ENCODE results near the gene AFF1. TPM values are rescaled to one million over a fixed set of nuclear protein-coding genes. Genes with fewer than 3 reads are reported as not detected.

AFF1 gene
- total RNA-seq, 1 experiment from 2014 or later = 93.4 TPM

DNA sequence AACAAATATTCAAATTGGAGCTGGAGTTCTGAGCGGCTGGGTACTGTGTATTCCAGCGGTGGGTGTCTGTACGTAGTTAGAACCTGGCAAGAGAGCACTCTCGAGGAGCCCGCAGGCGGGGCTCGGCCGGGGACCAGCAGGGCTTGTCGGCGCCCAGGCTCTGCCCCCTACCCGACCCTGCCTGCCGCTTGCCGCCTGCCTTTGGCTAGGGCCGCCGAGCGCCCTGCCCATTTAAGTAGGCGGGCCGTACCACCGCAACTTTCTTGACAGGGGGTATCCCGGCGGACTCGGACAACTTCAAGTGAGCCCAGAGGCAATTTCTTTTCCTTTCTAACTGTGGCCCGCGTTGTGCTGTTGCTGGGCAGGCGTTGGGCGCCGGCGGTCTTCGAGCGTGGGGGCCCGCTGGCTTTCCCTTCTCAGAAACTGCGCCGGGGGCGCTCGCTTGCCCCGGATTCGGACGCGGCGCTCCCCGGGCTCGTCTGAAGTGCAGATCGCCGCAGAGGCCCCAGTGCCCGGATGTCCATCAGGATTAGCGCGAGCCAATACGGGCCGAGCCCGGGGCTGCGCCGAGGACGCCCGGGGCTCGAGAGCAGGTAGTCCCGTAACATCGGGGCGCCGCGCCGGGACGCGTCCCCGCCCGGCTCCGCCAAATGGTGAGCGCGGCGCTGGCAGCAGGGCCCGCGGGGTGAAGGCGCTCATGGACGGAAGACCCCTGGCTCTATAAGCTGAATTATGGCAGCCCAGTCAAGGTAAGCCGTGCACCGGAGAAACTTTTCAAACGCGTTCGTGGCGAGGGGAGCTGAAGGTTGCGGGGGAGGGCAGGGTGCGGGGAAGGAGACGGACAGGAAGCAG lies 72.1 kb downstream of the AFF1 start (continued):
- TF ChIP-seq NFATC4 (CRISPR knock-in tag; IDR thresholded peaks at IDR 0.05) = peak; percentile 77; the same call in 1 of the 2 replicates
- no peak; the same call in 1 of the 2 replicates for TF ChIP-seq TEAD4 (CRISPR knock-in tag; IDR thresholded peaks at IDR 0.05)
- TF ChIP-seq ZNF416 (CRISPR knock-in tag; IDR thresholded peaks at IDR 0.05) = peak; percentile 88; the same call in 1 of the 2 replicates
- TF ChIP-seq SMAD3 (CRISPR knock-in tag; IDR thresholded peaks at IDR 0.05; ENCODE audit: borderline replicate concordance) = 0 out of 2 replicates have a peak, but pooled peaks have one; percentile 41
- TF ChIP-seq, protein P1, sequence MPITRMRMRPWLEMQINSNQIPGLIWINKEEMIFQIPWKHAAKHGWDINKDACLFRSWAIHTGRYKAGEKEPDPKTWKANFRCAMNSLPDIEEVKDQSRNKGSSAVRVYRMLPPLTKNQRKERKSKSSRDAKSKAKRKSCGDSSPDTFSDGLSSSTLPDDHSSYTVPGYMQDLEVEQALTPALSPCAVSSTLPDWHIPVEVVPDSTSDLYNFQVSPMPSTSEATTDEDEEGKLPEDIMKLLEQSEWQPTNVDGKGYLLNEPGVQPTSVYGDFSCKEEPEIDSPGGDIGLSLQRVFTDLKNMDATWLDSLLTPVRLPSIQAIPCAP (CRISPR knock-in tag; IDR thresholded peaks at IDR 0.05) = peak; percentile 28; the same call in 1 of the 2 replicates
- no peak for TF ChIP-seq JUN (CRISPR knock-in tag; IDR thresholded peaks at IDR 0.05)
- TF ChIP-seq JAZF1 (CRISPR knock-in tag; IDR thresholded peaks at IDR 0.05) = no peak
- no peak for TF ChIP-seq ZNF232 (CRISPR knock-in tag; IDR thresholded peaks at IDR 0.05)
- TF ChIP-seq GRHL2 (CRISPR knock-in tag; IDR thresholded peaks at IDR 0.05; ENCODE audit: insufficient replicate concordance, severe bottlenecking) = no peak
- TF ChIP-seq TEAD1 (CRISPR knock-in tag; IDR thresholded peaks at IDR 0.05) = peak; percentile 37; the same call in 1 of the 2 replicates
- TF ChIP-seq, protein P2, sequence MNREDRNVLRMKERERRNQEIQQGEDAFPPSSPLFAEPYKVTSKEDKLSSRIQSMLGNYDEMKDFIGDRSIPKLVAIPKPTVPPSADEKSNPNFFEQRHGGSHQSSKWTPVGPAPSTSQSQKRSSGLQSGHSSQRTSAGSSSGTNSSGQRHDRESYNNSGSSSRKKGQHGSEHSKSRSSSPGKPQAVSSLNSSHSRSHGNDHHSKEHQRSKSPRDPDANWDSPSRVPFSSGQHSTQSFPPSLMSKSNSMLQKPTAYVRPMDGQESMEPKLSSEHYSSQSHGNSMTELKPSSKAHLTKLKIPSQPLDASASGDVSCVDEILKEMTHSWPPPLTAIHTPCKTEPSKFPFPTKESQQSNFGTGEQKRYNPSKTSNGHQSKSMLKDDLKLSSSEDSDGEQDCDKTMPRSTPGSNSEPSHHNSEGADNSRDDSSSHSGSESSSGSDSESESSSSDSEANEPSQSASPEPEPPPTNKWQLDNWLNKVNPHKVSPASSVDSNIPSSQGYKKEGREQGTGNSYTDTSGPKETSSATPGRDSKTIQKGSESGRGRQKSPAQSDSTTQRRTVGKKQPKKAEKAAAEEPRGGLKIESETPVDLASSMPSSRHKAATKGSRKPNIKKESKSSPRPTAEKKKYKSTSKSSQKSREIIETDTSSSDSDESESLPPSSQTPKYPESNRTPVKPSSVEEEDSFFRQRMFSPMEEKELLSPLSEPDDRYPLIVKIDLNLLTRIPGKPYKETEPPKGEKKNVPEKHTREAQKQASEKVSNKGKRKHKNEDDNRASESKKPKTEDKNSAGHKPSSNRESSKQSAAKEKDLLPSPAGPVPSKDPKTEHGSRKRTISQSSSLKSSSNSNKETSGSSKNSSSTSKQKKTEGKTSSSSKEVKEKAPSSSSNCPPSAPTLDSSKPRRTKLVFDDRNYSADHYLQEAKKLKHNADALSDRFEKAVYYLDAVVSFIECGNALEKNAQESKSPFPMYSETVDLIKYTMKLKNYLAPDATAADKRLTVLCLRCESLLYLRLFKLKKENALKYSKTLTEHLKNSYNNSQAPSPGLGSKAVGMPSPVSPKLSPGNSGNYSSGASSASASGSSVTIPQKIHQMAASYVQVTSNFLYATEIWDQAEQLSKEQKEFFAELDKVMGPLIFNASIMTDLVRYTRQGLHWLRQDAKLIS (CRISPR knock-in tag; IDR thresholded peaks at IDR 0.05; ENCODE audit: borderline replicate concordance) = no peak
- TF ChIP-seq, protein P3, sequence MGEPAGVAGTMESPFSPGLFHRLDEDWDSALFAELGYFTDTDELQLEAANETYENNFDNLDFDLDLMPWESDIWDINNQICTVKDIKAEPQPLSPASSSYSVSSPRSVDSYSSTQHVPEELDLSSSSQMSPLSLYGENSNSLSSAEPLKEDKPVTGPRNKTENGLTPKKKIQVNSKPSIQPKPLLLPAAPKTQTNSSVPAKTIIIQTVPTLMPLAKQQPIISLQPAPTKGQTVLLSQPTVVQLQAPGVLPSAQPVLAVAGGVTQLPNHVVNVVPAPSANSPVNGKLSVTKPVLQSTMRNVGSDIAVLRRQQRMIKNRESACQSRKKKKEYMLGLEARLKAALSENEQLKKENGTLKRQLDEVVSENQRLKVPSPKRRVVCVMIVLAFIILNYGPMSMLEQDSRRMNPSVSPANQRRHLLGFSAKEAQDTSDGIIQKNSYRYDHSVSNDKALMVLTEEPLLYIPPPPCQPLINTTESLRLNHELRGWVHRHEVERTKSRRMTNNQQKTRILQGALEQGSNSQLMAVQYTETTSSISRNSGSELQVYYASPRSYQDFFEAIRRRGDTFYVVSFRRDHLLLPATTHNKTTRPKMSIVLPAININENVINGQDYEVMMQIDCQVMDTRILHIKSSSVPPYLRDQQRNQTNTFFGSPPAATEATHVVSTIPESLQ (CRISPR knock-in tag; IDR thresholded peaks at IDR 0.05) = no peak
- TF ChIP-seq ZNF219 (CRISPR knock-in tag; IDR thresholded peaks at IDR 0.05; ENCODE audit: borderline replicate concordance) = 0 out of 2 replicates have a peak, but pooled peaks have one; percentile 4
- TF ChIP-seq, protein P4, sequence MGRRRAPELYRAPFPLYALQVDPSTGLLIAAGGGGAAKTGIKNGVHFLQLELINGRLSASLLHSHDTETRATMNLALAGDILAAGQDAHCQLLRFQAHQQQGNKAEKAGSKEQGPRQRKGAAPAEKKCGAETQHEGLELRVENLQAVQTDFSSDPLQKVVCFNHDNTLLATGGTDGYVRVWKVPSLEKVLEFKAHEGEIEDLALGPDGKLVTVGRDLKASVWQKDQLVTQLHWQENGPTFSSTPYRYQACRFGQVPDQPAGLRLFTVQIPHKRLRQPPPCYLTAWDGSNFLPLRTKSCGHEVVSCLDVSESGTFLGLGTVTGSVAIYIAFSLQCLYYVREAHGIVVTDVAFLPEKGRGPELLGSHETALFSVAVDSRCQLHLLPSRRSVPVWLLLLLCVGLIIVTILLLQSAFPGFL (CRISPR knock-in tag; IDR thresholded peaks at IDR 0.05; ENCODE audit: borderline replicate concordance) = no peak
- TF ChIP-seq, protein P5, sequence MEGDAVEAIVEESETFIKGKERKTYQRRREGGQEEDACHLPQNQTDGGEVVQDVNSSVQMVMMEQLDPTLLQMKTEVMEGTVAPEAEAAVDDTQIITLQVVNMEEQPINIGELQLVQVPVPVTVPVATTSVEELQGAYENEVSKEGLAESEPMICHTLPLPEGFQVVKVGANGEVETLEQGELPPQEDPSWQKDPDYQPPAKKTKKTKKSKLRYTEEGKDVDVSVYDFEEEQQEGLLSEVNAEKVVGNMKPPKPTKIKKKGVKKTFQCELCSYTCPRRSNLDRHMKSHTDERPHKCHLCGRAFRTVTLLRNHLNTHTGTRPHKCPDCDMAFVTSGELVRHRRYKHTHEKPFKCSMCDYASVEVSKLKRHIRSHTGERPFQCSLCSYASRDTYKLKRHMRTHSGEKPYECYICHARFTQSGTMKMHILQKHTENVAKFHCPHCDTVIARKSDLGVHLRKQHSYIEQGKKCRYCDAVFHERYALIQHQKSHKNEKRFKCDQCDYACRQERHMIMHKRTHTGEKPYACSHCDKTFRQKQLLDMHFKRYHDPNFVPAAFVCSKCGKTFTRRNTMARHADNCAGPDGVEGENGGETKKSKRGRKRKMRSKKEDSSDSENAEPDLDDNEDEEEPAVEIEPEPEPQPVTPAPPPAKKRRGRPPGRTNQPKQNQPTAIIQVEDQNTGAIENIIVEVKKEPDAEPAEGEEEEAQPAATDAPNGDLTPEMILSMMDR (IDR thresholded peaks at IDR 0.05) = no peak
- TF ChIP-seq, protein P6, sequence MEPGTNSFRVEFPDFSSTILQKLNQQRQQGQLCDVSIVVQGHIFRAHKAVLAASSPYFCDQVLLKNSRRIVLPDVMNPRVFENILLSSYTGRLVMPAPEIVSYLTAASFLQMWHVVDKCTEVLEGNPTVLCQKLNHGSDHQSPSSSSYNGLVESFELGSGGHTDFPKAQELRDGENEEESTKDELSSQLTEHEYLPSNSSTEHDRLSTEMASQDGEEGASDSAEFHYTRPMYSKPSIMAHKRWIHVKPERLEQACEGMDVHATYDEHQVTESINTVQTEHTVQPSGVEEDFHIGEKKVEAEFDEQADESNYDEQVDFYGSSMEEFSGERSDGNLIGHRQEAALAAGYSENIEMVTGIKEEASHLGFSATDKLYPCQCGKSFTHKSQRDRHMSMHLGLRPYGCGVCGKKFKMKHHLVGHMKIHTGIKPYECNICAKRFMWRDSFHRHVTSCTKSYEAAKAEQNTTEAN (CRISPR knock-in tag; IDR thresholded peaks at IDR 0.05) = peak; percentile 46; the same call in 1 of the 2 replicates
- TF ChIP-seq GTF2I (CRISPR knock-in tag; conservative IDR thresholded peaks at IDR 0.05) = no peak
- peak; percentile 56; the same call in 1 of the 2 replicates for TF ChIP-seq FOXK1 (CRISPR knock-in tag; IDR thresholded peaks at IDR 0.05)
- TF ChIP-seq ZNF263 (CRISPR knock-in tag; IDR thresholded peaks at IDR 0.05; ENCODE audit: low read depth) = no peak
- TF ChIP-seq, protein P7, sequence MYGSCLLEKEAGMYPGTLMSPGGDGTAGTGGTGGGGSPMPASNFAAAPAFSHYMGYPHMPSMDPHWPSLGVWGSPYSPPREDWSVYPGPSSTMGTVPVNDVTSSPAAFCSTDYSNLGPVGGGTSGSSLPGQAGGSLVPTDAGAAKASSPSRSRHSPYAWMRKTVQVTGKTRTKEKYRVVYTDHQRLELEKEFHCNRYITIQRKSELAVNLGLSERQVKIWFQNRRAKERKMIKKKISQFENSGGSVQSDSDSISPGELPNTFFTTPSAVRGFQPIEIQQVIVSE (CRISPR knock-in tag; IDR thresholded peaks at IDR 0.05; ENCODE audit: borderline replicate concordance) = 0 out of 2 replicates have a peak, but pooled peaks have one; percentile 53
- TF ChIP-seq, protein P8, sequence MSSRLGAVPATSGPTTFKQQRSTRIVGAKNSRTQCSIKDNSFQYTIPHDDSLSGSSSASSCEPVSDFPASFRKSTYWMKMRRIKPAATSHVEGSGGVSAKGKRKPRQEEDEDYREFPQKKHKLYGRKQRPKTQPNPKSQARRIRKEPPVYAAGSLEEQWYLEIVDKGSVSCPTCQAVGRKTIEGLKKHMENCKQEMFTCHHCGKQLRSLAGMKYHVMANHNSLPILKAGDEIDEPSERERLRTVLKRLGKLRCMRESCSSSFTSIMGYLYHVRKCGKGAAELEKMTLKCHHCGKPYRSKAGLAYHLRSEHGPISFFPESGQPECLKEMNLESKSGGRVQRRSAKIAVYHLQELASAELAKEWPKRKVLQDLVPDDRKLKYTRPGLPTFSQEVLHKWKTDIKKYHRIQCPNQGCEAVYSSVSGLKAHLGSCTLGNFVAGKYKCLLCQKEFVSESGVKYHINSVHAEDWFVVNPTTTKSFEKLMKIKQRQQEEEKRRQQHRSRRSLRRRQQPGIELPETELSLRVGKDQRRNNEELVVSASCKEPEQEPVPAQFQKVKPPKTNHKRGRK (CRISPR knock-in tag; IDR thresholded peaks at IDR 0.05; ENCODE audit: borderline replicate concordance) = 0 out of 2 replicates have a peak, but pooled peaks have one; percentile 54
- TF ChIP-seq ZBTB21 (CRISPR knock-in tag; IDR thresholded peaks at IDR 0.05; ENCODE audit: borderline replicate concordance) = no peak
- 0 out of 2 replicates have a peak, but pooled peaks have one; percentile 89 for TF ChIP-seq PRRX2 (CRISPR knock-in tag; IDR thresholded peaks at IDR 0.05)

Data from WTC11 (cell line).